NCI-H146 treated with DMSO at 0.1 percent for 48 hours (cell line): ENCODE data around the gene VPS13D.
"Not testable (repeated sequence)": the region's sequence is repeated elsewhere in the genome, so short reads cannot be mapped to it uniquely, and the experiment has no call there.

Experiments used
- DNase-seq: peaks from one replicate; lab custom pipeline; 2025; ENCODE audit not compliant: unreplicated experiment; lab: John Stamatoyannopoulos, UW

VPS13D gene

DNA sequence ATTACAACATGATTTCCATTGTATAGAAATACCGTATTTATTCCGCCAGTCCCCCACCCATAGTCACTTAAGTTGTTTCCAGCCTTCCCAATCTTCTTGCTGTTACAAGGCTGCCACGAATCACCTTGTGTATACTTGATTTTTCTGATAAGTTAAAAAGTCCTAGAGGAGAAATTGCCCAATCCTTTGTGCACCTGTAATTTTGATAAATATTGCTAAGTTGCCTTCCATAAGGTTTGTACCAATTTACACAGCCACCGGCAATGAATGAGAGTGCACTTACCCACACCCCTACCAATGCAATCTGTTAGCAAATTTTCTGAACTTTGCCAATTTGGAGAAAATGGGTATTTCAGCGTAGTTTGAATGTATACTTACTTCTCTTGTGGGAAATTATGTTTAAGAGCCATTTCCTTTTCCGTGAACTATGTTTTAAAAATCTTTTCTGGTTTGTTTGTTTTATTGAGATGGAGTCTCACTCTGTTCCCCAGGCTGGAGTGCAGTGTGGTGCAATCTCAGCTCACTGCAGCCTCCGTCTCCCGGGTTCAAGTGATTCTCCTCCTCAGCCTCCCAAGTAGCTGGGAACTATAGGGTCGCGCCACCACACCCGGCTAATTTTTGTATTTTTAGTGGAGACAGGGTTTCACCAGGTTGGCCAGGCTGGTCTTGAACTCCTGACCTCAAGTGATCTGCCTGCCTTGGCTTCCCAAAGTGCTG, 300.8 kb downstream of the VPS13D start:
- DNase-seq: no peak

DNA sequence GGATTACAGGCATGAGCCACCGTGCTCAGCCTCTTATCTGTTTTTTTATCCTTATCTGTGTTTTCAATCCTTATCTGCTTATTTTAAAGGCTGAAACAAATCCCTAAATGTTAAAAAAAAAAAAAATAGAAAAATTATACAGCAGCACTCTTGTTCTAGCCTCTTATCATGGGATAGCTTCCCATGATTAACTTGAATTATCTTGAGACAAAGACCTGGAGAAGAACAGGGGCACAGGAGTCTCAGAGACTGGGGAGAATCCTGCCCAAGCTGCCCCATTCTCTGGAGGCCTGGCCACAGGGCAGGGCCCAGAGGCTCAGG, 301.3 kb downstream of the VPS13D start:
- DNase-seq: no peak

DNA sequence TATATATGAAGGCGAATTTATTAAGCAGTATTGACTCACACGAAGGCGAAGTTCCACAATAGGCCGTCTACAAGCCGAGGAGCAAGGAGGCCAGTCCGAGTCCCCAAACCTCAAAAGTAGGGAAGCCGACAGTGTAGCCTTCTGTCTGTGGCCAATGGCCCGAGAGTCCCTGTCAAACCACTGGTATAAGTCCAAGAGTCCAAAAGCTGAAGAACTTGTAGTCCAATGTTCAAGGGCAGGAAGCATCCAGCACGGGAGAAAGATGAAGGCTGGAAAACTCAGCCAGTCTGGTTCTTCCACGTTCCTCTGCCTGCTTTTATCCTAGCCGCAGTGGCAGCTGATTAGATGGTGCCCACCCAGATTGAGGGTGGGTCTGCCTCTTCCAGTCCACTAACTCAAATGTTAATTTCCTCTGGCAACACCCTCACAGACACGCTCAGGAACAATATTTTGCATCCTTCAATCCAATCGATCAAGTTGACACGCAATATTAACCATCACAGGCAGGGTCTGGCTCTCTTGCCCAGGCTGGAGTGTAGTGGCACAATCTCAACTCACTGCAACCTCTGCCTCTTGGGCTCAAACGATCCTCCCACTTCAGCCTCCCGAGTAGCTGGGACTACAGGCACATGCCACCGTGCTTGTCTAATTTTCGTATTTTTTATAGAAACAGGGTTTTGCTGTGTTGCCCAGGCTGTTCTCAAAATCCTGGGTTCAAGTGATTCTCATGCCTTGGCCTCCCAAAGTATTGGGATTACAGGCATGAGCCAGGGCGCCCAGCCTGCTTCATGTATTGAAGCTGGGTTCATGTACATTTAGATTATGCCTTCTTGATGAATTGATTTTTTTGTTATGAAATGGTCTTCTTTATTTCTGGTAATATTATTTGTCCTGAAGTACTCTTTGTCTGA, 302.8 kb downstream of the VPS13D start:
- DNase-seq: no peak

DNA sequence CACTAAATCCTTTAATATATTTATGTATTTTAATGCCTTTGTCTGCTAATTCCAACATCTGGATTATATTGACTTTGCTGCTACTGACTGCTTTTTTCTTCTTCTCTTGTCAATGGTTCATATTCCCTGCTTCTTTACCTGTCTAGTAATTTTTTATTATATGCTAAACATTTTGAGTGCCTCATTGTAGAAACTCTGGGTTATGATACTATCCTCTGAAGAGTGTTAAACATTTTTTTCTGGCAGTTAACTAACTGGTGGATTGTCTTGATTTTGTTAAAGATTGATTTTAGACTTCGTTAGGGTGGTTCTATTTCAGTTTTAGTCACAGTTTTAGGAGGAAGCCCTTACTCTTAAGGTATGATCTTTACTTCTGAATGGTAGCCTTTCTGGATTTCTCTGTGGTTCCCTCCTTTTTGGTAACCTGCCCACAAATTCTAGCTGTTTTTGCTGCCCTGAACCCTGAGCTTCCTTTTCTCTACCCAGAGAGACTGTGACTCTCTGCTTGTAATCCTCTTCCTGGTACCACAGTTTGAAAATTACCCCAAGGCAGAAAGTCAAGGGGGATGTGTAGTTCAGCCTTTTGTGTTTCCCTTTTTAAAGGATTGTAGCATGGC, 306.3 kb downstream of the VPS13D start:
- no peak for DNase-seq

DNA sequence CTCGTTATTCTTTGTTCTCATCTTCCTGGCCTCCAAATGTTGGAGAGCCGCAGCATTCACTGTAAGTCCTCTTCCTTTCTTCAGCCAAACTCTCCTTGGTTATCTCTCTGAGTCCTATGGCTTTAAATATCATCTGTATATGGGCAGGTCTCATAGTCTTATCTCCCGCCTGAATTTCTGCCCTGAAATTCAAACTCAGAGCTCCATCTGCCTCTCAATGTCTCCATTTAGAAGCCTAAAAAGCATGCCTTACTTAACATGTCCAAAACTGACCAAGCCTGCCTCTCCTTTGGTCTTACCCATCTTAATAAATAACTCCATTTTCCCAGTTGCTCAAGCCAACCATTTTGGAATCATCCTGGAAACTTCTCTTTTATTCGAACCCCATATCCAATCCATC, 307.5 kb downstream of the VPS13D start:
- DNase-seq: no peak

DNA sequence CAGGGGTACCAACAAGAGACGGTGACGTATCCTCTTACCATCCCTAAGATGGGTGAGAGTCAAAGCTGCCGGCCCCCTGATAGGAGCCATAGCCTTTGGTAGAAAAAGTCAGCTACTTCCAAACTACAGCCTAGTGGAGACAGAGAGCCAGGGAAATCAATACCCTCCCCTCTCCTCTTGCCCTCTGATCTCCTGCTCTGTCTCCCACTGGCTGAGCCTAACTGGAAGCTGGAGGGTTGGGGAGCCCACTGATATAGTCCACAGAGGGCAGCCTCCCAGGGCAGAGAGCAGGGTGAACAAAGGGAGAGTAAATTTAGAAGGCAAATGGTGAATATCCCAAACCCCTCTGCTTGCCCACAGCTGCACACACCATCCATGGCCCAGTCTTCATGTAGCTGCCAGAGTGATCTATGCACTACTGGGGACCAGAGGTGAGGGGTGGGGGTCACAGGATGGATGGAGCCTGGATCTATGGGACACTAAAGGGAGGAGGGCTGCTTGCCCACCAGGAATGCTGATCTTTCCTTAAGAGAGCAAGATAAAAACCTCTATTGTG, 308.2 kb downstream of the VPS13D start:
- DNase-seq: no peak

DNA sequence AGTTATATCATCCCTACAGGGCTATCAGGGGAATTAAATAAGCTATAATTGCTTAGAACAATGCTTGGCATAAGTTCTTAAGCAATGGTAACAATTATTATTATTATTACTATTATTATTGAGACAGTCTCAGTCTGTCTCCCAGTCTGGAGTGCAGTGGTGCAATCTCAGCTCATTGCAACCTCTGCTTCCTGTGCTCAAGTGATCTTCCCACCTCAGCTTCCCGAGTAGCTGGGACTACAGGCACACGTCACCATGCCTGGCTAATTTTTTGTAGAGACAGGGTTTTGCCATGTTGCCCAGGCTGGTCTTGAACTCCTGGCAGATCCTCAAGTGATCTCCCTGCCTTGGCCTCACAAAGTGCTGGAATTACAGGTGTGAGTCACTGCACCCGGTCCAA, 308.7 kb downstream of the VPS13D start:
- DNase-seq: not testable (repeated sequence)

DNA sequence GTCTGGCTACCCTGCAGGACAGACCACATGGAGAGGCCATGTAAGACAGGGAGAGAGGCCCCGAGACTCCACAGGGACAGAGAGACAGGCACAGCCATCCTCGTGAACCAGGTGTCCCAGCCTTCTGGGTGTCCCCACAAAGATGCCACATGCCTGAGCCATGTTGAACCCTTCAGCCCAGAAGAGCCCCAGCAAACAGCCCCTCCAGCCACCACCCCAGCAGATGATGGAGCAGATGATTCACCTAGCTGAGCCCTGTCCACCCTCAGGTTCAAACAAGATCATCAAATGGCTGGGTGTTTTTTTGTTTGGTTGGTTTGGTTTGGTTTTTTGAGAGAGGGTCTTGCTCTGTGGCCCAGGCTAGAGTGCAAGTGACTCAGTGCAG, 309.5 kb downstream of the VPS13D start:
- no peak for DNase-seq

DNA sequence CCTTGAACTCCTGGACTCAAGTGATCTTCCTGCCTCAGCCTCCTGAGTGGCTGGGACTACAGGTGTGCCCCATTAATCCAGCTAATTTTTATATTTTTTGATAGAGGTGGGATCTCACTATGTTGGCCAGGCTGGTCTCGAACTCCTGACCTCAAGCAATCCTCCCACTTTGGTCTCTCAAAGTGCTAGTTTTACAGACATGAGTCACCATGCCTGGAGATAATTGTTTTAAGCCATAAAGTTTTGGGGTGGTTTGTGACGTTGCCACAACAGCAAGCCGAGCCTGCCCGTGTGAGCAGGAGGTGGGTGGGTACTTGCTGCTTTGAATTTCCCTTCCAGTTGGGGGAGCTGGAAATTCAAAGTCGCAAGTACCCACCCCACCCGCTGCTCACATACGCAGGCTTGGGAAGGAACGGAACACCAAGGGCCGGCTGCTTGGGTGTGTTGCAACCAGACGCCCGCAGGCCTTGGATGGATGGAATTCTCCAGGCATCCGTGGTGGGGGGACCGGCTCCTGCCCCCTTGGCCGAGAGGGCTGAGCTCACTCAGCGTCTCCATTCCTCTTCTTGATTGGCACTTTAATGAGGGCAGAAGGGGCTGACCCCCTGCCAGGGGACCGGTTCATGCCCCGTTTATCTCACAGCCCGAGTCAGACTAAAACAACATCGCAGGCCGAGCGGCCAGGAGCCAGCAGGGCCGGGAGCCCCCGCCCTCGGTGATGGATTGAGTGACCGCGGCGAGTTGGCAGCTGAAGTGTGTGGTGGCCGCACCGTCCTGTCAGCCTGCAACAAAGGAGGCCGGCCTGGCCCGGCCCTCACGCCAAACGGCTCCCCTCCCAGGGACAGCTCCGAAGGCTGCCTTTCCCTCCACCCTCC, 310.1 kb downstream of the VPS13D start:
- no peak for DNase-seq

DNA sequence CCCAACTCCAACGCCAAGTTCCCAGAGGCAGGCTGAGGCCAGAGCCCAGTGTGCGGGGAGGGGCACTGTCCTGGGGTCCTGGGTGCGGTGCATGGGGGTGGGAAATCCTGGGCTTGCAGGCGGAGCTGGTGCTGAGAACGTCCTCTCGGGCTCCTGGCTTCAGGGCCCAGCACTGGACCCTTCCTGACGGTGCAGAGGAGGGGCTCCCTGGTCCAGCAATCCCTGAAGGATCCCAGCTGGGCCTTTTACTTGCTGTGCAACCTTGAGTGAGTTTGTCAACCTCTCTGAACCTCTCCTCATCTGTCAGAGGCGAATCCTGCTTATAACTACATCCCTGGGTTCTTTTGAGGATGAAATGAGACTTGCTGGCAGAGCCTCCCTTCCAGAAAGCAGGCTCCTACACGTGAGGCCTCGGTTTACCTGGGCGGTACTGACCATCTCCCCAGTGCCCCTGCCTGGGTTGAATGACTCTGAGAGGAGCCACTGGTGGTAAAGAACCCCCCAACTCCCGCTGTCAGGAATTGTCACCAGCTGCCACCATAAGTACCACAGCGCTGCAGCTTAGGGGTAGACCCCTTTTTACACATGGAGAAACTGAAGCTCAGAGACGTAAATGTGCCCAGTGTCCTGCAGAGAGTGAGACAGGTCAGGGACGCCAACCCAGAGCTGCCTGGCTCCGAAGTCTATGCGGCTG, 310.9 kb downstream of the VPS13D start:
- no peak for DNase-seq

DNA sequence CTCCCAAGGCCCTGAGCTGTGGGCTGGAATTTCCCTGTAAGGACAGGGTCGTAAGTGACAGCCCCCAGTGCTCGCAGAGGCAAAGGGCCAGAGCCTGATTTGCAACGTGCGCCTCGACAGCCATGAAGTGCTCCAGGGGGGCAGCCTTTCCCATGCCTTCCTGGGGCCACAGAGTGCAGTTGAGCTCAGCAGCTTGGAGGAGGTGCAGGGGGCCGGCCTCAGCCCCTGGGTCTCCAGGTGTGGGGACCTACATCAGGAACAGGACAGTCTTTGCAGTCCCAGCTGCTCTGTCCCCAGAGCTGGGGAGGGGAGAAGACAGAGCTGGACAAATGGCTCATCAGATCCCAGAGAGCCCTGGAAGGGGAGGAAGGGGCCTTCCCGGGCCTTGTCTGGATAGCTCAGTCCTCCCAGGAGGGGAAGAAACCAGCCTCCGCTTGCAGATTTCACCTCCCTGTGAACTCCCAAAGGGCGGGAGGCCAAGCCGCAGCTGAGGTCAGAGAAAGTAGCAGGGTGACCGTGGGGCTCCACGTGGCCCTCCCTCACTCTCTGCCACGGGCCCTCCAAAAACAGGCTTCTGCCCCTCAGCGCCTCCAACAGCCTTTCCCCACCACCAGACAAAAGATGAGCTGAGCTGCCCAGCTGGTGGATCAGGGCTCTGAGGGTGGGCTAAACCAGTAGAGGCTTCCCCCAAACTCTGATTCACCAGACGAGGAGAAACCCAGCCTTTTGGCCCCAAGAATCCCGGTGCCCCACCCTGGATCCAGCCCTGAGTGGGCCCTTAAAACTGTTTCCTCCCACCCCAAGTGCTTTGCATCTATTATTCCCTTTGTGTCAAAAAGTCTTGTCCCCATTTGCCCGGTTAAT, 311.7 kb downstream of the VPS13D start:
- no peak for DNase-seq

DNA sequence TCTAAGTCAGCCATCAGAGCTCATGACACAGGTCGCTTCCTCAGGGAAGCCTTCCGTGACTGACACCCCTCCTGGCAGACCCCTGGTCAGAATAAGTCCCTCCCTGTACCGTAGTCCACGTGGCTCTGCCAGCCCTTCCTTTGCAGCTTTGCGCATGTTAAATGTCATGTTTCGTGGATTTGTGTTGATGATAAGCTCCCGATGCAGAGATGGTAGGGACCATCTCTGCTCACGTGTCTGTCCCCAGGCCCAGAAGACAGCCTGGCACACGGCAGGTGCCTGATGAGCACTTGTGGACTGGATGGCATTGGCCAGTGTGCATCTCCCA, 312.3 kb downstream of the VPS13D start:
- DNase-seq: no peak

DNA sequence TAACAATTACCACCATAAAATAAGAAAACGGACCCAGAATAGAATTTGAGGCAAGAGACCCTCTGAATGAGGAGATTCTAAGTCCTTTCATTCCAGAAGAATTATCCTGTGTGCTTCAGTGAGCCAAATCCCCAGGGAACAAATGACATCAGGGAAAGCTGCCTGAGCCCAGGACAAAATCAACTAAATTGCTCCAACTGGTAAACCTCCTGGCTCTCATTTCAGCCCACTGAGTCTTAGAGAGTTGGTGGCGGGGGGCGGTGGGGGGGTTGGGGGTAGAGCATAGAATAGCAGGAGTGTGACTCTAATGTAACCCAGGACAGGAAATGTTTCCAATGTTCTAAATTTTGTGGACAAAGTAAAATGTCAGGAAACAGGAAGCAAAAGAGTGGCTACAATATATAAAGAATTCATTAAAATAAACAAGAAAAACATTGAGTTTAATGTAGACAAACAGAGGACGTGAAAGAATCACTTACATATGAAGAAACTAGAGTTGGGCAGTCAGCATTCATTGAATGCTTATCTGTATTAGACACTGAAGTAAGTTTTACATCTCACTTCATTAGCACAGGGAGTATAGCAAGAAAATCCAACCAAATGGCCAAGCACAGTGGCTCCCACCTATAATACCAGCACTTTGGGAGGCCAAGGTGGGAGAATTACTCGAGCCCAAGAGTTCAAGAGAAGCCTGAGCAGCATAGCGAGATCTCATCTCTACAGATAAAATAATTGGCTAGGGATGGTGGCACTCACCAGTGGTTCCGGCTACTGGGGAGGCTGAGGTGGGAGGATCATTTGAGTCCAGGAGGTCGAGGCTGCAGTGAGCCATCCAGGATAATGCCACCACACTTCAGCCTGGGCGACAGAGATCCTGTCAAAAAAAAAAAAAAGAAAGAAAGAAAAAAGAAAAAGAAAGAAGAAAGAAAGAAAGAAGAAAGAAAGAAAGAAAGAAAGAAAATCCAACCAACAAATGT, 313.1 kb downstream of the VPS13D start:
- DNase-seq: no peak

DNA sequence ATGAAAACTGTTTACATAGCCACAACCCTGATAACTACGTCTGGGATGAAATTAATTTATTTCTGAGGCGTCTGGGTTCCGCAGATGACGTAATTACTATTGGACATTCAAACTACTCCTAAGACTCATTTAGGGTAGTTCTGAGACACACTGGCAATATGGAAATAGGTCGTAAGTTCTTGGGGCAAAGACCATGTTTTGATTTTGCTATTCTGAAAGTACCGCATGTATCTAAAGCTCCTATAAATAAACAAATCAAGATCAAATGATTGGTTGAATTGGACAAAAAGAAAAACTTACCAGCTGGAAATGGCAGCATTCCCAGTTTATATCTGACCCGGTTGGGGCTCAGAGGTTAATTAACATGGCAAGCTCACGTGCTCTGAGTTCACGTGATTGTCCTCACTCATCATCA, 313.9 kb downstream of the VPS13D start:
- no peak for DNase-seq

DNA sequence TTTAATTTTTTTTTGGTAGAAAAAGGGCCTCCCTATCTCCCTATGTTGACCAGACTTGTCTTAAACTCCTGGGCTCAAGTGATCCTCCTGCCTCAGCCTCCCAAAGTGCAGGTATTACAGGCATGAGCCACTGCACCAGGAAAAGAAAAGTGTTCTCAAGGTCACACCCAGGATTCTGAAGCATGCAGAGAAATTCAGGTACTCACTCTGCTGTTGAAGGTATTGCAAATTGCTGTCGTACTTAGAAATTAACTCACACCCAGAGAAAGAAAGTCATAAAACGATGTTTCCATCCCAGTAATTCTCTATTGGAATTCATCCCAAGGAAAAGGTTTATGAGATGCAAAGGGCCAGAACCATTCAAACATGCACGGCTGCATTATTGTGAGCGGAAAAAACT, 314.5 kb downstream of the VPS13D start:
- no peak for DNase-seq

DNA sequence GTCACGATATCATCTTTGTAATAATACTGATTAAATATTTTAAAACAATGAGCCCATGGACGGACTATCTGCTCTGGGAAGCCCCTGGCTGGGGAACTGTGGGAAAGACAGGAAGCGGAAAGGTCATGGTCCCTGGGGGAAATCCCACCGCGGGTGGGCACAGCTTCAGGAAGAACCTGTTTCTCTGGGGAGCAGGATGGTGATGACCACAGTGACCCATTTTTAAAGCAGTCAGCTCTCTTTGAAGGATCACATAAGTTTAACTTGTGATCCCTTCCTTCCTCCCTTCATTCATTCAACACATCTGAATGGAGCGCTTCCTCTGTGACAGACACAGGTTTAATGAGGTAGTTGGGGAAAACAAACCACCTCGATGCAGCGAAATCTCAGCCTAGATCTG, 315.2 kb downstream of the VPS13D start:
- no peak for DNase-seq

DNA sequence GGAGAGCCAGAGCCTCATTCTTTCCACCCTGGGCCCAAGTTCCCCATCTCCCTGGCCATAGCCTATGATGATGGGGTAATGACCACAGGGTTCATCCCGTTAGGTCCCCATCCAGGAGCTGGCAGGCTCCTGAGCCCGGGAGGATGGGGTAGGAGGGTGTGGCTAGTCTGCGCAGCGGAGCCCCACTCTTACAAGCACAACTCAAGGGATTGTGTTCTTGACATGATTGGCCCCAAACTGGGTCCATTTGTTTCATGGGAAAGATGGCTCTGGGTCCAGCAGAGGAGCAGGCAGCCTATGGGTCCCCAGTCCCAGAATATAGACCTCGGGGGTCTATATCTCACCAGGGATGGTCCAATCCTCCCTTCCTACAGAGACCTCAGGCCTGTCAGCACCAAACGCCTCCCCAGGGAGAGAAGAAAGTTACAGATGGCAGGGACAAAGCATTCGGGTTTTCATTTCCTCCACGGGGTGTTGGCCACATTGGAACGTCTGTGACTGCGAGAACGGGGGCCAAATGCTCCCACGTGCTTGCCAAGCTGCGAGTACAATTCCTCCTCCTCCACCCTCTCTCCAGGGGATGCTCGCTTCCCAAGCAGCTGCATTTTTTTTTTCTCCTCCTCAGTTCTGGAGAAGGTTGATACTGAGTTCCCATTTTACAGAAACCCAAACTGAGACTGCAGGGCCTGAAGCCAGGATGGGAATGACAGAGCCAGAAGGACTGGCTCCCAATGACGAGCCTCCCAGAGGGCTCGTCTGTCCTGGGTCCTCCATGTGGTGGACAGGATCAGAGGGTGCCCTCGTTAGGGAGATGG, 317.1 kb downstream of the VPS13D start:
- no peak for DNase-seq
